Activated CD8-positive, alpha-beta T cell treated with anti-CD3 and anti-CD28 coated beads for 36 hours (primary cell): ENCODE measurements around the gene CLEC16A. TPM values are rescaled to one million over a fixed set of nuclear protein-coding genes. Genes with fewer than 3 reads are reported as not detected.

Experiments
- ATAC-seq: fragments of 200-7000 bp; cut with Tn5 transposase; one replicate; pipeline ENCODE4 v1.10.0; 2021; ENCODE audit warnings: mild to moderate bottlenecking, moderate library complexity
- CTCF ChIA-PET: fragments of 350-600 bp; sonication (Branson Sonifier 250); formaldehyde crosslinking; loops from one replicate; lab custom pipeline; 2021; ENCODE audit warnings: antibody characterized with exemption; lab: Charles Lee
- POLR2A ChIA-PET: fragments of 350-600 bp; sonication (Branson Sonifier 250); formaldehyde crosslinking; loops from one replicate; lab custom pipeline; 2021; ENCODE audit warnings: antibody characterized with exemption; lab: Charles Lee
- DNase-seq: peaks from one replicate; pipeline ENCODE4 v3.0.0-alpha.2; 2020
- H3K27ac Mint-ChIP-seq: one replicate; pipeline ENCODE4 v1.8.0; 2021; ENCODE audit warnings: mild to moderate bottlenecking, mixed read lengths
- H3K27me3 Mint-ChIP-seq: one replicate; pipeline ENCODE4 v1.8.0; 2021; ENCODE audit warnings: mixed read lengths
- H3K36me3 Mint-ChIP-seq: one replicate; pipeline ENCODE4 v1.8.0; 2021; ENCODE audit warnings: low read depth, mixed read lengths
- H3K4me1 Mint-ChIP-seq: one replicate; pipeline ENCODE4 v1.8.0; 2021; ENCODE audit warnings: low read depth, mixed read lengths
- H3K4me3 Mint-ChIP-seq: one replicate; pipeline ENCODE4 v1.8.0; 2021; ENCODE audit warnings: mild to moderate bottlenecking, moderate library complexity, mixed read lengths
- H3K9me3 Mint-ChIP-seq: one replicate; pipeline ENCODE4 v1.8.0; 2021; ENCODE audit warnings: mixed read lengths
- CTCF ChIP-seq: fragments of 200-600 bp; IDR thresholded peaks from one replicate; pipeline ENCODE4 v1.8.0; 2022; ENCODE audit warnings: antibody characterized with exemption, mild to moderate bottlenecking
- intact Hi-C: fragments of 100-400 bp; cut with micrococcal nuclease; formaldehyde crosslinking; loops from one replicate; pipeline ENCODE4 v1.10.0; 2022
- total RNA-seq, 2 experiments: library from RNA; stranded (reverse); gene quantifications; one replicate each; pipeline ENCODE4 v1.2.3, GENCODE V29; 2021

Gene CLEC16A
- total RNA-seq, 2 experiments from 2014 or later: 20.4 to 21.7 TPM

DNA sequence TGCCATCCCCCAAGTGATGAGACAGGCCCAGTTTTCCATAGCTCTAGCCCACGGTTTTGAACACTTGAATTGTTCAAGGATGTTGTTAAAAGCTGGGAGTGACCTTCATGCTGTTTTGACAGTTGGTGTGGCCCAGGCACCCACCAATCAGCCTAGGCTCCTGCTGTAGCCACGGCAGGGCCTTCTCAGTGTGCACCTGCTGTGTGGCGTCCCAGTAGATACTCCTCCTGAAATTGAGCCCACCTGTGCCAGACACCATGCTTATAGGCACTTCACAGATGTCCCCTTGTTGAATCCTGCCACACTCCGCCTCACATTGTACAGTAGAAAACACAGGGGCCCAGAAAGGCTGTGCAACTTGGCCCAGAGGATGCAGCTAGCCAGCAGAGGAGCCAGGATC is 225.3 kb downstream of the CLEC16A start:
- Mint-ChIP-seq H3K4me1 (peaks cover 22% of the 10 kb centered on the region), H3K27ac (peak overlapping the region; percentile 18), H3K27me3 (no peaks in the 10 kb centered on the region), H3K4me3 (no peak overlapping the region), H3K36me3 (peaks cover 25% of the 10 kb centered on the region), H3K9me3 (no peaks in the 10 kb centered on the region)
- DNase-seq (no peak), ATAC-seq (no peak)
- ChIA-PET CTCF (interaction anchor here (1.1 kb wide), 1 partner anchor 14 kb away, joined by 3 read pairs; no protein-coding TSS in a partner anchor), POLR2A (interaction anchor here (1.6 kb wide), 1 partner anchor 83 kb away, joined by 3 read pairs; no protein-coding TSS in a partner anchor)
- TF ChIP-seq CTCF: no peak
- intact Hi-C loops: loop anchor here (10.0 kb wide), 1 partner anchor 75 kb away; no protein-coding TSS in a partner anchor

DNA sequence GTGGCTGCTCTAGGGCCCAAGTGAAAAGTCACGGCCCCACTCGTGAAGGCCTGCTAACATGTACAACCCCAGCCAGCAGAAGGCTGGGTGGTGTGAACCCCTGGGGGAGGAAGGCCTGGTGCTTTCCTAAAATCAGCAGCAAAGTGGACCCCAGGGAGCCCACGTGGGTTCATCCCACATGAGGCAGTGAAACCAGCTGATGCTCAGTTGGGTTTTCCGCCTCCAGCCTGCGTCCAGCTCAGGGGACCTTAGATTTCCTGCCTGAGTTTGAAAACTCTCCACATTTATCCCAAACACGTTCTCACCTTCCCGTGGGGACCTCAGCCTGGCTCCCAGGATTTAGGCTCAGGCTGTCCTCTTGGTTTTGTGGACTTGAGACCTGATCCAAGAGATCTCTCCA is 225.8 kb downstream of the CLEC16A start:
- no peak overlapping the region for H3K27ac Mint-ChIP-seq
- intact Hi-C loops: loop anchor here (10.0 kb wide), 1 partner anchor 75 kb away; no protein-coding TSS in a partner anchor

DNA sequence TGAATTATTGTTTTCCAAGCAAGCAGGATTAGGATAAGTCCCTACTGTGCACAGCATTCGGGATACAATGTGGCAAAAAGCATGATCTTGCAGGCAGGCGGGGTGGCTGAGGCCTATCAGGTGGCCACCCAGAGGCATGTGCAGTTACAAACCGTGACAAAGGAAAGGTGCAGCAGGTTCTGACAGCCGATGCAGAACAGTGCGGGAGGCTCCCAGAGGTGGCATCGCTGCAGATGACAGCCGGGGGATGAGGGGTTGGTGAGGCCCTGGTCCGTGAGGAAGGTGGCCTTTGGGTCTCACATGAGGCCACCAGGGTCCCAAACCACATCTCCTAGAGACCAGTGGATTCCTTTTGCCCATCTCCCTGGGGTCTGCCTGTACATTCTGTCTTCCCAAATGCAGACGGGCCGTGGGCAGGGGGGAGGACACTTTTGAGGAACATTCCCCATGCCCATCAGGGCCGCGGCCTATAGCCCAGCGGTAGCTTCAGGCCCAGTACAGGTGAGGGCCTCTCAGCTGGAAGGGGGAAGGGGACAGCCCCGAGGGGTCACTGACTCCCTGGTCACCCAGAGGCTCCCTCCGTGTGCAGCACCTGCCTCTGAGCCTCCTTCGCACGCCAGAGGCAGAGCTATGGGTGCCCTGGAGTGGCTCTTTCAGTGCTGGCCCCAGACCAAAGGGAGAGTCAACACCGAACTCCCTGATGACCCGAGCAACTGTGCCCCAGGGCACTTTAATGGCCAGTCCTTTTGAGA is 226.5 kb downstream of the CLEC16A start:
- TF ChIP-seq CTCF: no peak
- ATAC-seq: no peak
- ChIA-PET CTCF (interaction anchor here (0.7 kb wide), 1 partner anchor 83 kb away, joined by 3 read pairs; no protein-coding TSS in a partner anchor), POLR2A (no interaction called here)
- no peaks in the 10 kb centered on the region for H3K27me3 Mint-ChIP-seq
- no peak overlapping the region for H3K4me3 Mint-ChIP-seq
- intact Hi-C loops: loop anchor here (10.0 kb wide), 1 partner anchor 76 kb away; no protein-coding TSS in a partner anchor
- no peaks in the 10 kb centered on the region for H3K9me3 Mint-ChIP-seq
- no peak for DNase-seq
- peaks cover 31% of the 10 kb centered on the region for H3K36me3 Mint-ChIP-seq
- peak overlapping the region; percentile 57 for H3K27ac Mint-ChIP-seq
- H3K4me1 Mint-ChIP-seq: peaks cover 30% of the 10 kb centered on the region

More for the DNA sequence above, 225.8 kb downstream of the CLEC16A start:
- DNase-seq: no peak
- Mint-ChIP-seq H3K27me3 (no peaks in the 10 kb centered on the region), H3K9me3 (no peaks in the 10 kb centered on the region), H3K4me3 (no peak overlapping the region), H3K4me1 (peaks cover 27% of the 10 kb centered on the region), H3K36me3 (peaks cover 30% of the 10 kb centered on the region)
- CTCF ChIA-PET: interaction anchor here (1.1 kb wide), 1 partner anchor 13 kb away, joined by 3 read pairs; no protein-coding TSS in a partner anchor
- TF ChIP-seq CTCF: no peak
- POLR2A ChIA-PET: no interaction called here
- ATAC-seq: no peak

GRCh38 chr16:11171448-11171709 is 227.0 kb downstream of the CLEC16A start:
- Mint-ChIP-seq H3K4me1 (peaks cover 34% of the 10 kb centered on the region), H3K9me3 (no peaks in the 10 kb centered on the region), H3K27me3 (no peaks in the 10 kb centered on the region), H3K4me3 (no peak overlapping the region), H3K36me3 (peaks cover 31% of the 10 kb centered on the region), H3K27ac (peak overlapping the region; percentile 57)
- intact Hi-C loops: loop anchor here (10.0 kb wide), 1 partner anchor 77 kb away; no protein-coding TSS in a partner anchor
- POLR2A ChIA-PET: interaction anchor here (0.6 kb wide), 1 partner anchor 81 kb away, joined by 3 read pairs; no protein-coding TSS in a partner anchor
- ATAC-seq (no peak), DNase-seq (no peak)
- TF ChIP-seq CTCF: no peak
- CTCF ChIA-PET: no interaction called here

DNA sequence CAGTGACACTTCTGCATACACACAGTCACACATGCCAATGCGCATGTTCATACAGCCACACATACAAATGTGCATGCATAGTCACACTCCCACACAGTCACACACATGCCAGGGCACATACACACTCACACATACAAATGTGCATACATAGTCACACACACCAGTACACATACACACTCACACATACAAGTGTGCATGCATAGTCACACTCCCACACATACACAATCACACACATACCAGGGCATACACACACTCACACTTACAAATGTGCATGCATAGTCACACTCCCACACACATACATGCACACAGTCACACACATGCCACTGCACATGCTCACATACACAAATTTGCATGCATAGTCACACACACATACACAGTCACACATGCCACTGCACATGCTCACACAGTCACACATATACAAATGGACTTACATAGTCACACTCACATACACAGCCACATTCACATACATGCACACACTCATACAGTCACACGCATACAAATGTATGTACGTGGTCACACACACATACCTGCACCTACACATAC is 227.5 kb downstream of the CLEC16A start:
- CTCF ChIA-PET: no interaction called here
- TF ChIP-seq CTCF: no peak
- Mint-ChIP-seq H3K36me3 (peaks cover 31% of the 10 kb centered on the region), H3K27ac (peak overlapping the region; percentile 31), H3K27me3 (no peaks in the 10 kb centered on the region), H3K9me3 (no peaks in the 10 kb centered on the region), H3K4me3 (no peak overlapping the region), H3K4me1 (peaks cover 39% of the 10 kb centered on the region)
- intact Hi-C loops: loop anchor here (10.0 kb wide), 1 partner anchor 77 kb away; no protein-coding TSS in a partner anchor
- ATAC-seq (peak; percentile 10), DNase-seq (no peak)
- POLR2A ChIA-PET: interaction anchor here (0.6 kb wide), 2 partner anchors 56 to 81 kb away, joined by 3 to 4 read pairs; no protein-coding TSS in a partner anchor
